Thyroid gland (tissue), 4 donors: ENCODE measurements around the gene RNU6-8. TPM values are rescaled to one million over a fixed set of nuclear protein-coding genes. Genes with fewer than 3 reads are reported as not detected.

Experiments
- DNase-seq, 2 donors: peaks; one replicate each; pipeline ENCODE4 v3.0.0-alpha.2; 2019
- H3K27ac ChIP-seq, 3 donors: fragments of 200-600 bp; sonication (generic); 1 replicate in 2 of 3; 2 replicates in 1 of 3; pipeline ENCODE4 v1.5.1; 2016 to 2019; ENCODE audit warnings: mild to moderate bottlenecking in 1 of 3, moderate library complexity in 1 of 3
- H3K27me3 ChIP-seq: fragments of 200-600 bp; sonication (generic); one replicate; pipeline ENCODE4 v1.5.1; 2019
- H3K36me3 ChIP-seq, 2 donors: fragments of 200-600 bp; sonication (generic); one replicate each; pipeline ENCODE4 v1.5.1; 2016 to 2019
- H3K4me1 ChIP-seq, 2 donors: fragments of 200-600 bp; sonication (generic); one replicate each; pipeline ENCODE4 v1.5.1; 2017 to 2019
- H3K4me3 ChIP-seq, 3 donors: fragments of 200-600 bp; sonication (generic); replicated peaks in 1 of 3; 1 replicate in 2 of 3; 2 replicates in 1 of 3; pipeline ENCODE4 v1.5.1; 2016; ENCODE audit warnings: mild to moderate bottlenecking in 1 of 3
- H3K9me3 ChIP-seq: fragments of 200-600 bp; sonication (generic); one replicate; pipeline ENCODE4 v1.5.1; 2017
- POLR2A ChIP-seq, 2 donors: fragments of 450-650 bp; IDR thresholded peaks; one replicate each; pipeline ENCODE4 v1.6.1; 2017; ENCODE audit warnings: antibody characterized with exemption in 2 of 2, mild to moderate bottlenecking in 2 of 2, moderate library complexity in 1 of 2
- WGBS, 2 donors: methylation state at CpG; one replicate each; pipeline ENCODE4 v1.1.5; 2017; 5-methylcytosine and 5-hydroxymethylcytosine counted together
- intact Hi-C: fragments of 100-400 bp; cut with DNase I; formaldehyde crosslinking; loops from one replicate; pipeline ENCODE4 v1.15.1; 2023
- total RNA-seq, 4 donors: library from RNA; depleted of rRNA; stranded (reverse); fragments of >200 nt; gene quantifications; one replicate each; pipeline ENCODE4 v1.2.3, GENCODE V29; 2016
- TF ChIP-seq, protein P1 (sequence below), 6 experiments: fragments of 200-600 bp in 3 of 6; fragments of 450-650 bp in 3 of 6; sonication (generic) in 3 of 6; IDR thresholded peaks; one replicate each; pipeline ENCODE4 v1.5.1; 2016 to 2019; ENCODE audit warnings: antibody characterized with exemption in 6 of 6, mild to moderate bottlenecking in 2 of 6, inconsistent platforms in 1 of 6, moderate library complexity in 1 of 6

Gene RNU6-8
- total RNA-seq, 4 donors from 2014 or later: not detected

DNA sequence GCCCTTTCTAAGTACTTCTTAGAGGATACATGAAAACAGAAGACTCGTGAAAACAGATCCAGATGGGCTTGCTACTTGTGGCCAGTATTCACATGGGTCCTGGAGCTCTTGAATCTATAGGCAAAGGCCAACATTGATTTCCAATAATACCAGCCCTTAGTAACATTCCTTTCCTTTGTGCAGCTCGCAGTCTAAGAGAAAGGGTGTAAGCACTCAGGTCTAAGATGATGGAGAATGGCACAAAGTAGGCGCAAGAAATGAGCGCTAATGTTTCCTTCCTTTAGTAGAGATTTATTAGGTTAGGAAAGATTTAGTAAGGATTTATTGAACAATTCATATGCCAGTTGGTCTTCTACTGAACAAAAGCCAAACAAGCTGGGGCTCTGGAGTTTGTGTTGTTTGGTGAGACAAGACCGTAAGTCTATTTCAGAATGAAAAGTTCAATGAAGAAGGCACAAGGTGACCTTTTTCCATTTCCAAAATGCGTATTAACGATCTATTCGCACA, 525 bp downstream of the RNU6-8 start:
- H3K36me3 ChIP-seq: no peaks in the 10 kb centered on the region
- no peaks in the 10 kb centered on the region for H3K9me3 ChIP-seq
- WGBS, 2 donors: 6 to 10% methylated on average over 8 of the region's 8 CpGs
- H3K4me3 ChIP-seq: peak overlapping the region; percentile 36 to 75 (median 59)
- H3K4me1 ChIP-seq: peaks cover 0 to 12% of the 10 kb centered on the region in 2 donors
- DNase-seq: no peak
- no peak for TF ChIP-seq POLR2A (IDR thresholded peaks at IDR 0.05)
- TF ChIP-seq, protein P1, sequence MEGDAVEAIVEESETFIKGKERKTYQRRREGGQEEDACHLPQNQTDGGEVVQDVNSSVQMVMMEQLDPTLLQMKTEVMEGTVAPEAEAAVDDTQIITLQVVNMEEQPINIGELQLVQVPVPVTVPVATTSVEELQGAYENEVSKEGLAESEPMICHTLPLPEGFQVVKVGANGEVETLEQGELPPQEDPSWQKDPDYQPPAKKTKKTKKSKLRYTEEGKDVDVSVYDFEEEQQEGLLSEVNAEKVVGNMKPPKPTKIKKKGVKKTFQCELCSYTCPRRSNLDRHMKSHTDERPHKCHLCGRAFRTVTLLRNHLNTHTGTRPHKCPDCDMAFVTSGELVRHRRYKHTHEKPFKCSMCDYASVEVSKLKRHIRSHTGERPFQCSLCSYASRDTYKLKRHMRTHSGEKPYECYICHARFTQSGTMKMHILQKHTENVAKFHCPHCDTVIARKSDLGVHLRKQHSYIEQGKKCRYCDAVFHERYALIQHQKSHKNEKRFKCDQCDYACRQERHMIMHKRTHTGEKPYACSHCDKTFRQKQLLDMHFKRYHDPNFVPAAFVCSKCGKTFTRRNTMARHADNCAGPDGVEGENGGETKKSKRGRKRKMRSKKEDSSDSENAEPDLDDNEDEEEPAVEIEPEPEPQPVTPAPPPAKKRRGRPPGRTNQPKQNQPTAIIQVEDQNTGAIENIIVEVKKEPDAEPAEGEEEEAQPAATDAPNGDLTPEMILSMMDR (IDR thresholded peaks at IDR 0.05): no peak
- H3K27ac ChIP-seq: peak overlapping the region; percentile 87 to 92 (median 90)
- no peaks in the 10 kb centered on the region for H3K27me3 ChIP-seq
- intact Hi-C loops: loop anchor here (5.0 to 10.0 kb wide), 2 partner anchors 52 to 125 kb away; partner anchors contain the start of gene ARHGAP5

DNA sequence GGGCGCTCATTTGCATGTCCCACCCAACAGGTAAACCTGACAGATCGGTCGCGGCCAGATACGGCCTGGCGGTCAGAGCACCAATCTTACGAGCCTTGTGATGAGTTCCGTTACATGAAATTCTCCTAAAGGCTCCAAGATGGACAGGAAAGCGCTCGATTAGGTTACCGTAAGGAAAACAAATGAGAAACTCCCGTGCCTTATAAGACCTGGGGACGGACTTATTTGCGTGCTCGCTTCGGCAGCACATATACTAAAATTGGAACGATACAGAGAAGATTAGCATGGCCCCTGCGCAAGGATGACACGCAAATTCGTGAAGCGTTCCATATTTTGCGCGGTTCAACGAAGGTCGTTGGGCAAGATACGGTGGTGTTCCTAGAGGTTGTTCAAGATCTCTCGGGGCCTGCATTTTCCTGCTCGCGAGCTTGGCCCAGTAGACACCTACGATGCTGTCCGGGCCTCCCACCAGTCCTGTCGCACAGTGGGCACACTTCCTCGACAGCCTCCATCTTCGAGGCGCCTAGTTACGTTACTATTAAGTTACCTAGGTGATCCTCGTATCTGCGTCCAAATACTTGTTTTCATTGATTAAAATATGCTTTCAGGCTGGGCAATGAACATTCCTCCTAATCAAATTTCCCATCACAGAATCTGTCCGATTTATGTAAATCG, 1.1 kb downstream of the RNU6-8 start, which contains the start of gene RNU6-7:
Gene RNU6-7 (plus strand): TSS at position 230 of the 675 bp plus-strand sequence.
- no peak for TF ChIP-seq POLR2A (IDR thresholded peaks at IDR 0.05)
- TF ChIP-seq, protein P1 (IDR thresholded peaks at IDR 0.05): no peak
- WGBS, 2 donors: 3 to 6% methylated on average over 35 to 39 of the region's 40 CpGs
- Histone ChIP-seq H3K9me3 (no peaks in the 10 kb centered on the region), H3K36me3 (no peaks in the 10 kb centered on the region), H3K4me3 (peak within 1 kb of the TSS; percentile 36 to 75 (median 59)), H3K4me1 (peaks cover 0 to 12% of the 10 kb centered on the region in 2 donors), H3K27ac (peak within 1 kb of the TSS; percentile 87 to 92 (median 90)), H3K27me3 (no peaks in the 10 kb centered on the region)
- peak; percentile 29 to 36 for DNase-seq
- intact Hi-C loops: loop anchor here (5.0 to 10.0 kb wide), 2 partner anchors 53 to 125 kb away; partner anchors contain the start of gene ARHGAP5

DNA sequence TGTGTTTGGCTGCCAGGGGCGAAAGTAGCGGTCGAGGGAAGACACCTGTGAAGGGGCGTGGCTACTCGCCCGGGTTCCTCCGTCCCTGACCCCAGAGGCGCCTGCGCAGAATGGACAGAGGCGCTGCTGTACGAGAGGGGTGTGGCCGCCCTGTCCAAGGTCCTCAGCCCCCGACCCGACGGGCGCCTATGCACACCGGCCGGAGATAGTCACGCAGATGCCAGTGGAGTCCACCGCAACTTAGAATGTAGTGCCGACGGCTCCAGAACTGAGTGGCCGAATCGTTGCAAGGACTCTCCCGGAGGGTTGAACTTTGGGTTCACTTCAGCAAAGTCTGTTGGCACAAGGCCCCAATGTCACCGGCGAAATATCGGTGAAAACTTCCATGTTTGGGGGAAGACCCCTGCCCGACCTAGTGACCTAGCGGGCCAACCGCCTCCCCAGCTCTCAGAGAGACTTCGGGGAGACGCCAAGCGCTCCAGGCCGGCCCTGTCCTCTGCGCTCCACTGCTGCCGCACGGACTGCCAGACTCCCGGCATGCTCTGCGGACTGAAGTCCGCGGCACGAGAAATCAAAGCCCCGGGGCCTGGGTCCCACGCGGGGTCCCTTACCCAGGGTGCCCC, 1.8 kb downstream of the RNU6-8 start:
- Histone ChIP-seq H3K27me3 (no peaks in the 10 kb centered on the region), H3K4me3 (peak overlapping the region; percentile 36 to 75 (median 59)), H3K4me1 (peaks cover 0 to 12% of the 10 kb centered on the region in 2 donors), H3K36me3 (no peaks in the 10 kb centered on the region), H3K27ac (peak overlapping the region; percentile 87 to 92 (median 90)), H3K9me3 (no peaks in the 10 kb centered on the region)
- 0 to 1% methylated on average over 12 to 27 of the region's 46 CpGs for WGBS, 2 donors
- intact Hi-C loops: loop anchor here (5.0 to 10.0 kb wide), 2 partner anchors 53 to 124 kb away; partner anchors contain the start of gene ARHGAP5
- peak in 1 of 2 donors; percentile 79 for TF ChIP-seq POLR2A (IDR thresholded peaks at IDR 0.05)
- TF ChIP-seq, protein P1 (IDR thresholded peaks at IDR 0.05): no peak
- DNase-seq: peak; percentile 97

DNA sequence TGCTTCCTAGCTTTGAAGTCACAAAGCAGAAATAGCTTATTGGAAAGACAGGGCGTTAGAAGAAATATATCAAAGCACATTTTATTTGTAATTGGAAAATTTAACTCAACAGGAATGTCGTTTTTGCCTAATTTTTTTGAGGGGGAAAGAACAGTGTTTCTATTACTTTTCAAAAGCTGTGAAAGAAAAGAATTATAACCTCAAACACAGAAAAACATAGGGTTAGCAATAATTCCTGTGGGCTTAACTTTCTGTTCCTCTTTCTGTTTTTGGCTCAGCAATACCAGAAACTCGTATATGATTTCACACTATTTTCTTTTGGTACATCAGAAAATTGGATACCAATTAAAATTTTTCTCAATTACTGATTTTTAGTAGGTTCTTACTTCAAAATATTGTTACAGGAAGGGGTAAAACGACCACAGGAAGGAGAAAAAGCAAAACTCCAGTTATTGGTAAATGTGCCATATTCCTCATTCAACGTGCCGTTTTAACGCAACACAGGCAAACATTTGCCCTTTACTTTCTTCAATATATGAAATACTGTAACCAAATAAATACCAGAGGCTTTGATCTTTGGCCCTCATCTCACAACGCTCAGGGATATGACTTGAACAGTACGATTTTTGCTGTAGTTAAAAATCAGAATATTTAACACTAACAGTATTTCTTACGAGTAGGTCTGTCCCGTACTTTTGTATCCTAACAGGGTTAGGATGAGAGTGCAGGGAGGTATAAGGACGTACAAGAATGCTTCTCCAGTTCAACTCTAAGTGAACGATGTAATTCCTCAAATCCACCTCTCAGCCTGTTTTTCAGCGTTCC, 2.5 kb downstream of the RNU6-8 start:
- intact Hi-C loops: loop anchor here (5.0 to 10.0 kb wide), 2 partner anchors 54 to 123 kb away; partner anchors contain the start of gene ARHGAP5
- Histone ChIP-seq H3K27me3 (no peaks in the 10 kb centered on the region), H3K4me1 (peaks cover 0 to 12% of the 10 kb centered on the region in 2 donors), H3K4me3 (peak overlapping the region in 2 of 3 donors; percentile 36 to 59), H3K36me3 (no peaks in the 10 kb centered on the region), H3K27ac (peak overlapping the region in 2 of 3 donors; percentile 90 to 92), H3K9me3 (no peaks in the 10 kb centered on the region)
- no peak for DNase-seq
- WGBS, 2 donors: 12 to 13% methylated on average over 14 of the region's 14 CpGs
- TF ChIP-seq, protein P1 (IDR thresholded peaks at IDR 0.05): peak in 2 of 6 experiments; percentile 28 to 38
- no peak for TF ChIP-seq POLR2A (IDR thresholded peaks at IDR 0.05)
